HepG2 (cell line): ENCODE results near the gene TNFSF8. TPM values are rescaled to one million over a fixed set of nuclear protein-coding genes. Genes with fewer than 3 reads are reported as not detected.

Source experiments
- ATAC-seq: fragments of 200-7000 bp; cut with Tn5 transposase; 3 replicates; pipeline ENCODE4 v1.9.1; 2020; ENCODE audit warnings: mild to moderate bottlenecking, moderate library complexity
- BruUV-seq: library from RNA; stranded (reverse); fragments of 400-500 nt; replicated peaks from 2 replicates; lab custom pipeline; 2021; lab: Mats Ljungman, UMichigan
- CTCF ChIA-PET: fragments of 300-600 bp; formaldehyde crosslinking; extraction: SDS; loops from one replicate; lab custom pipeline; 2021; ENCODE audit warnings: low total read pairs, inconsistent platforms, low intra/inter-chr PET ratio; lab: Yijun Ruan, JAX
- POLR2A ChIA-PET: fragments of 350-600 bp; sonication (Branson Sonifier 250); formaldehyde crosslinking; loops from one replicate; lab custom pipeline; 2020; ENCODE audit warnings: antibody characterized with exemption, inconsistent platforms; lab: Yijun Ruan, JAX
- DNase-seq: peaks from one replicate; pipeline ENCODE4 v3.0.0-alpha.2; 2015; ENCODE audit warnings: low spot score
- FAIRE-seq: peaks from 3 replicates; lab custom pipeline; 2011; peaks lifted over from hg19 to GRCh38; lab: Jason Lieb, UNC
- H2AFZ ChIP-seq: one replicate; pipeline ENCODE4 v1.6.1; 2011; ENCODE audit warnings: low read length, inconsistent platforms
- H3K27ac ChIP-seq: fragments of 300-600 bp; 3 replicates; pipeline ENCODE4 v1.8.0; 2011; ENCODE audit warnings: mixed run types, mild to moderate bottlenecking, mixed read lengths, low read length, inconsistent platforms; ENCODE audit not compliant: insufficient read depth; ENCODE audit errors: extremely low read length
- H3K27me3 ChIP-seq, 2 experiments: fragments of 200-600 bp in 1 of 2; 2 replicates in 1 of 2; 3 replicates in 1 of 2; pipeline versions ENCODE4 v1.6.0 to v1.8.0; 2011; ENCODE audit warnings: low read length in 2 of 2, mild to moderate bottlenecking in 2 of 2, moderate library complexity in 2 of 2, inconsistent platforms in 1 of 2; ENCODE audit not compliant: insufficient read depth in 2 of 2, control insufficient read depth in 1 of 2
- H3K36me3 ChIP-seq, 2 experiments: fragments of 200-600 bp in 1 of 2; replicated peaks in 1 of 2; 2 replicates in 1 of 2; 3 replicates in 1 of 2; pipeline versions ENCODE4 v1.5.1 to v1.8.0; 2011; ENCODE audit warnings: low read length in 2 of 2, inconsistent platforms in 1 of 2; ENCODE audit not compliant: insufficient read depth in 2 of 2, control insufficient read depth in 1 of 2
- H3K4me1 ChIP-seq: 2 replicates; pipeline ENCODE4 v1.5.1; 2012; ENCODE audit warnings: low read length, inconsistent platforms; ENCODE audit not compliant: insufficient read depth
- H3K4me2 ChIP-seq: 2 replicates; pipeline ENCODE4 v1.6.0; 2011; ENCODE audit warnings: low read depth, low read length, inconsistent platforms
- H3K4me3 ChIP-seq, 3 experiments: fragments of 200-600 bp in 1 of 3; sonication (generic), shearing (Covaris generic) in 1 of 3; replicated peaks in 1 of 3; 2 replicates each; pipeline ENCODE4 v1.5.1; 2011 to 2016; ENCODE audit warnings: low read length in 3 of 3, inconsistent platforms in 2 of 3, low read depth in 2 of 3, mild to moderate bottlenecking in 2 of 3, control low read depth in 1 of 3, mixed read lengths in 1 of 3; ENCODE audit not compliant: insufficient read depth in 1 of 3
- H3K79me2 ChIP-seq: one replicate; pipeline ENCODE4 v1.6.1; 2011; ENCODE audit warnings: low read length, inconsistent platforms; ENCODE audit not compliant: insufficient read depth
- H3K9ac ChIP-seq: 2 replicates; pipeline ENCODE4 v1.6.0; 2011; ENCODE audit warnings: mild to moderate bottlenecking, low read depth, low read length, inconsistent platforms; ENCODE audit not compliant: insufficient read depth
- H3K9me3 ChIP-seq: 2 replicates; pipeline ENCODE4 v1.5.1; 2012; ENCODE audit warnings: mild to moderate bottlenecking, low read length
- H4K20me1 ChIP-seq: 2 replicates; pipeline ENCODE4 v1.6.0; 2011; ENCODE audit warnings: inconsistent platforms, mild to moderate bottlenecking, low read length, moderate library complexity; ENCODE audit not compliant: insufficient read depth
- IKZF4 ChIP-seq: sonication (generic); formaldehyde crosslinking; IDR thresholded peaks from 2 replicates; pipeline ENCODE4 v1.5.1; 2020; ENCODE audit warnings: borderline replicate concordance, mild to moderate bottlenecking, low read depth, missing genetic modification reagents; ENCODE audit errors: not compliant biosample characterization
- NCOR1 ChIP-seq: fragments of 200-600 bp; sonication (generic); IDR thresholded peaks from 2 replicates; pipeline ENCODE4 v1.7.0; 2017; ENCODE audit warnings: antibody characterized with exemption, low read length, borderline replicate concordance
- PAXIP1 ChIP-seq: sonication (generic); formaldehyde crosslinking; conservative IDR thresholded peaks from 2 replicates; pipeline ENCODE4 v1.4.0; 2020; ENCODE audit warnings: mild to moderate bottlenecking, missing genetic modification reagents, moderate library complexity
- PPARG ChIP-seq: conservative IDR thresholded peaks from 2 replicates; pipeline ENCODE4 v1.6.1; 2016; ENCODE audit warnings: missing biosample characterization, missing genetic modification reagents
- SNAPC2 ChIP-seq: sonication (generic); formaldehyde crosslinking; IDR thresholded peaks from 2 replicates; pipeline ENCODE4 v1.8.1; 2022; ENCODE audit warnings: mild to moderate bottlenecking, missing genetic modification reagents
- ZNF142 ChIP-seq: sonication (generic); formaldehyde crosslinking; IDR thresholded peaks from 2 replicates; pipeline ENCODE4 v1.4.0; 2020; ENCODE audit warnings: missing genetic modification reagents
- ZNF703 ChIP-seq: sonication (generic); formaldehyde crosslinking; IDR thresholded peaks from 2 replicates; pipeline ENCODE4 v1.5.1; 2020; ENCODE audit warnings: missing genetic modification reagents, mild to moderate bottlenecking, moderate library complexity, borderline replicate concordance
- ZNF878 ChIP-seq: sonication (generic); formaldehyde crosslinking; IDR thresholded peaks from 2 replicates; pipeline ENCODE4 v1.8.1; 2023; ENCODE audit warnings: mild to moderate bottlenecking, missing genetic modification reagents, moderate library complexity
- ZNF883 ChIP-seq: sonication (generic); formaldehyde crosslinking; IDR thresholded peaks from 2 replicates; pipeline ENCODE4 v1.5.1; 2020; ENCODE audit warnings: mild to moderate bottlenecking, missing genetic modification reagents; ENCODE audit errors: not compliant biosample characterization
- ZSCAN31 ChIP-seq: sonication (generic); formaldehyde crosslinking; IDR thresholded peaks from 2 replicates; pipeline ENCODE4 v1.5.0; 2020; ENCODE audit warnings: low read depth, mild to moderate bottlenecking, missing genetic modification reagents
- ZSCAN5A ChIP-seq: sonication (generic); formaldehyde crosslinking; IDR thresholded peaks from 2 replicates; pipeline ENCODE4 v1.8.0; 2022; ENCODE audit warnings: mild to moderate bottlenecking, missing genetic modification reagents, borderline replicate concordance
- WGBS: methylation state at CpG from one replicate; pipeline ENCODE4 v1.1.6; 2017; ENCODE audit warnings: low lambda C conversion rate; 5-methylcytosine and 5-hydroxymethylcytosine counted together
- in situ Hi-C: cut with HindIII; loops from 2 replicates; pipeline ENCODE4 v1.10.0; 2017; ENCODE audit warnings: low pct_unique_long_range_greater_than_20kb; ENCODE audit not compliant: extremely low pct_ligation_motif_present
- intact Hi-C: fragments of 100-400 bp; cut with micrococcal nuclease; formaldehyde crosslinking; loops from one replicate; pipeline ENCODE4 v1.10.0; 2022; ENCODE audit not compliant: unreplicated experiment
- polyA plus RNA-seq, 8 experiments: library from polyadenylated mRNA; depleted of rRNA in 3 of 8; stranded (reverse) in 7 of 8; unstranded in 1 of 8; fragments of >200 nt; fragmentation: Illumina TruSeq in 4 of 8; extraction: Trizol in 4 of 8; gene quantifications; 2 replicates each; pipeline versions ENCODE4 v1.2.1 to v1.2.3, GENCODE V29; 2011 to 2016; ENCODE audit warnings: low read depth in 4 of 8, missing spikeins in 1 of 8, mixed read lengths in 1 of 8; ENCODE audit not compliant: insufficient read depth in 1 of 8
- total RNA-seq, 5 experiments: library from RNA; depleted of rRNA; stranded (reverse); fragments of >200 nt; fragmentation: Illumina TruSeq; extraction: Trizol; gene quantifications; 2 replicates each; pipeline ENCODE4 v1.2.3, GENCODE V29; 2016; ENCODE audit warnings: low read depth in 1 of 5

Gene TNFSF8
- total and polyA plus RNA-seq, 2 of the 13 experiments (the other 11 are each of a cell fraction or from before 2014, with no cell fraction given) = not detected

GRCh38 chr9:114900942-114901802, 29.2 kb downstream of the TNFSF8 start:
- H3K27me3 ChIP-seq = no peaks in the 10 kb centered on the region
- intact Hi-C loops (no loop called here), in situ Hi-C loops (loop anchor here (25.0 kb wide), 2 partner anchors 489 to 611 kb away; no protein-coding TSS in a partner anchor)
- TF ChIP-seq ZNF883 (no peak), ZNF878 (no peak), ZSCAN31 (CRISPR knock-in tag) (no peak), PAXIP1 (CRISPR knock-in tag) (no peak), ZNF703 (no peak), ZNF142 (no peak), SNAPC2 (CRISPR knock-in tag) (no peak), NCOR1 (no peak), PPARG (CRISPR knock-in tag) (no peak), IKZF4 (CRISPR knock-in tag) (no peak), ZSCAN5A (no peak)

More at GRCh38 chr9:114900942-114901802, 29.2 kb downstream of the TNFSF8 start:
- WGBS = 17% methylated on average over 1 of the region's 1 CpG
- no peaks in the 10 kb centered on the region for H4K20me1 ChIP-seq
- H3K9ac ChIP-seq = no peak overlapping the region
- H2AFZ ChIP-seq = no peak overlapping the region
- H3K4me1 ChIP-seq = no peaks in the 10 kb centered on the region
- ChIA-PET POLR2A (no interaction called here), CTCF (no interaction called here)
- BruUV-seq = no TSS peak
- no peaks in the 10 kb centered on the region for H3K79me2 ChIP-seq
- H3K27ac ChIP-seq = no peak overlapping the region
- no peak overlapping the region for H3K4me2 ChIP-seq
- ATAC-seq (no peak), DNase-seq (no peak), FAIRE-seq (no peak)
- H3K36me3 ChIP-seq = no peaks in the 10 kb centered on the region
- no peaks in the 10 kb centered on the region for H3K9me3 ChIP-seq
- H3K4me3 ChIP-seq = no peak overlapping the region
